Stimulated activated CD4-positive, alpha-beta T cell treated with anti-CD3 and anti-CD28 coated beads, TNF-alpha, amount 100 ng/mL, for 48 hours (primary cell): ENCODE measurements around the gene TIAL1.
"Not testable (repeated sequence)": the region's sequence is repeated elsewhere in the genome, so short reads cannot be mapped to it uniquely, and the experiment has no call there.

Experiments used
- DNase-seq, 3 donors: peaks; one replicate each; pipeline ENCODE4 v3.0.0-alpha.2; 2020; ENCODE audit warnings: low read depth in 3 of 3

Gene TIAL1

DNA sequence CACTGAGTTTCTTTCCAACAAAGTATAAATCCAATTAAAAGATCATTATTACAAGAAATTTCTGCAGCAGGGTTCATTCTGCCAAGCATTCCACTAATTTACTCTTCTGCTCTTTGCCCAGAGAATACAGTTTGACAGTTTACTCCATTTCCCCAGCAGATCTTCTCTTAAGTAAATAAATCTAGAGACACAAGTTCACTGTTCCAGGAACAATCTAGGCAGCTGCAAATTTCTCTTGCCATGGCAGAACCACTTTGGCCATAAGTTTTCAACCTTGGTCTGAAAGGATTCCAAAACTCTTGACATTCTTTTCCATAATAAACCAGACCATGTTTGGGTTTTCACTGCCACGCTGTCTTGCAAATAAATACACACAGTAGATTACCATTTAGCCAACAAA, 65.7 kb downstream of the TIAL1 start:
- no peak for DNase-seq

DNA sequence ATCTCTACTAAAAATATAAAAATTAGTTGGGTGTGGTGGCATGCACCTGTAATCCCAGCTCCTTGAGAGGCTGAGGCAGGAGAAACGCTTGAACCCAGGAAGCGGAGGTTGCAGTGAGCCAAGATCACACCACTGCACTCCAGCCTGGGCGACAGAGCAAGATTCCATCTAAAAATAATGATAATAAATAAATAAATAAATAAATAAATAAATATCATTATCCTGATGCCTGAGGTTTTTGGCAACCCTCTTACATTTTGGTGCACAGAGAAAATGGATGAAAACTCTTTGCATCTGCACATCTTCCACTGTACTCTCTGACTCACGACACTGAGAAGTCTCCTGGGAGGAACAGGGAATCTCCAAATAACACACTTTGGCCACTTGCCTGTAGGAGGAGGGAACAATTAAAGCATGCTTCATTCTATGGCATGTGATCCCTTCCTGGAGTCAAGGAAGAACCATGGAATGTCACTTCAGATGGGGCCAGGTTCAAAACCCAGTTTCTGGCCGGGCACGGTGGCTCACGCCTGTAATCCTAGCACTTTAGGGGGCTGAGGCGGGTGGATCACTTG, 68.0 kb downstream of the TIAL1 start:
- not testable (repeated sequence) for DNase-seq

DNA sequence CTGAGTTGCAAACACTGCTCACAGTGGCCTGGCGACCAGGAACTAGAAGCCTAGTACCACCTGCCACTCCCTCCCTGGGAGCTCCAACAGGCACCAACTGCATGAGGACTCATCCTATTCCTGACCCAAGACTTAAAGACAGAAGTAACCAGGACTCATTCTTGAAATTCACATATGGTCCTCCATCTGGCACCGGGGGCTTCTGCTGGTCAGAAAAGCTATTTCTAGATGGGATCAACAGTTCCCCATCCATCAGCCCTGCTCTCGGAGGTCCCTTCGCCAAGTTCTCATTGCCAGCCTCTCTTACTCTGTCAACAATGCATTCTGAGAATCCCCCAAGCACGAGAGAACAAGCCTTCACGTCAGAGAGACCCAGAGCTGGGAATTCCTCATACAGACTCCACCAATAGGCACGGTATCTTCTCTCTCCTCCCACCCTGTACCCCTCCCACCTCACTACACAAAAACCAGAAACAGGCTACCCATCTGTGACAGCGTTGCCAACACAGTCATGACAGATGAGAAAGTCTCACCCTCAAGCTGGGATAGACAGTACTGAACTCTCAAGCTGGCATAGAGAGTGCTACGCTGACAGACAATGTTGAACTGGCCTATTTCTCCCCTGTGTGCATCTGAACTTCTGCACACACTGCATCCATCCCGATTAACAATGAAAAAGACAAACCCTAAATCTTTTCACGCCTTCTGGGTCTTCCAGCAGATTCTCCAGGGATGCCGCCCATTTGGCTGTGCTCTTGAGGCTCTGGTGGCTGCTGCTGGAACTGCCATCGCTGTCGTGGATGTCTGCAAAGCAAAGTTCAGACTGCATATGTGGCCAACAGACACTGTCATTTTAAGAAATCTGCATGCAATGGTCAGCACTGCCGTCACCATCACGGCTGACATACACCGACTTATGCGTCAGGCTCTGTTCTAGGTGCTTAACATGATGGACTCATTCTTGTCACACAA, 69.9 kb downstream of the TIAL1 start:
- no peak for DNase-seq

DNA sequence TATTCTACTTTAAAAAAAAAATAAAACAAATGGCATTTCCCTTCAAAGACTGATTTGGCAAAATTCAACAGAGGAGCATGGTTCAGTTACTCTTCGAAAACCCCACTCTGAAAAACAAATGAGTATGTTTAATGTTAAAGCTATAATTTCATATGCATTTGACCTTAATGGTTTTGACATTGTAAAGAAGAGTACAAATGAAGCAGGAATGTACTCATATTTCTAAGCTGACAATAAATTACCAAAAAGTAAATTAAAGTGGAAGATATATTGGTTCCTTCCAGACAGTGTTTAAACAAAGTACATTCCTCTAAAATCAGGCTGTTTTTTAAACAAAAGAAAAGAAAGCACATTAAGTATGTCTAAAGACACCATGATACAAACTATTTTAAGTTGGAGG, 70.6 kb downstream of the TIAL1 start:
- no peak for DNase-seq

DNA sequence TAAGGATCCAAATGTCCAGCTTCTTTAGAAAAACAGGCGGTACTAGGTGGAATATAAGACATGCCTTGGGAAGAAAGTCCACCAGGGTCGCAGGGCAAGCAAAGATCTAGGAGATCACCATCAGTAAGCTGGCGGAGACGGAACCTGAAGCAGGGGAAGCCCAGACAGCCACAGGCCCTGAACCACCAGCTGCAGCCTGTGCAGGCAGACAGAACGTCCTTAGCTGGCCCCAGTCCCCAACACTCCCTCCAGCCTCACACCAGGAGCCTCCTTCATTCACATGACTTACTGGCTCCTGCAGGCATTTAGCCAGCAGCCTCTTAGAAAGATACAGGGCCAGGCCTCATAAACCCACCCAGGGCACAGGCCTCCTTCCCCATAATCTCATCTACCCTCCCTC, 71.6 kb downstream of the TIAL1 start:
- DNase-seq = no peak

DNA sequence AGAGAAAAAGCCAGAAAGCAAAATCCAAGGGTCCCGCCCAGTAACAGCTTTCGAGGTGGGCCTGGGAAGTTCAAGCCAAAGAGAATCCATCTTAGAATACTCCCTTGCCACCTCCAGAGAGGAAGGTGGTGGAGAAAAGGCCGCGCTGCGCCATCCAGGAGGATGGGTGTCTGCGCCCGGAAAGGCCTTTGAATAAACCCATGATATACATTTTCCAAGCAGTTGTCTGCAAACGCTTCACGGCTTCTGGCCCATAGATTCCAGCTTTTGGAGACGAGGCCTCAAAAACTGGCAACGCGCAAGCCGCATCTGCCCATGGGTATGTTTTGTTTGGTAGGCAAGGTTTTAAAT, 72.1 kb downstream of the TIAL1 start:
- DNase-seq = no peak

DNA sequence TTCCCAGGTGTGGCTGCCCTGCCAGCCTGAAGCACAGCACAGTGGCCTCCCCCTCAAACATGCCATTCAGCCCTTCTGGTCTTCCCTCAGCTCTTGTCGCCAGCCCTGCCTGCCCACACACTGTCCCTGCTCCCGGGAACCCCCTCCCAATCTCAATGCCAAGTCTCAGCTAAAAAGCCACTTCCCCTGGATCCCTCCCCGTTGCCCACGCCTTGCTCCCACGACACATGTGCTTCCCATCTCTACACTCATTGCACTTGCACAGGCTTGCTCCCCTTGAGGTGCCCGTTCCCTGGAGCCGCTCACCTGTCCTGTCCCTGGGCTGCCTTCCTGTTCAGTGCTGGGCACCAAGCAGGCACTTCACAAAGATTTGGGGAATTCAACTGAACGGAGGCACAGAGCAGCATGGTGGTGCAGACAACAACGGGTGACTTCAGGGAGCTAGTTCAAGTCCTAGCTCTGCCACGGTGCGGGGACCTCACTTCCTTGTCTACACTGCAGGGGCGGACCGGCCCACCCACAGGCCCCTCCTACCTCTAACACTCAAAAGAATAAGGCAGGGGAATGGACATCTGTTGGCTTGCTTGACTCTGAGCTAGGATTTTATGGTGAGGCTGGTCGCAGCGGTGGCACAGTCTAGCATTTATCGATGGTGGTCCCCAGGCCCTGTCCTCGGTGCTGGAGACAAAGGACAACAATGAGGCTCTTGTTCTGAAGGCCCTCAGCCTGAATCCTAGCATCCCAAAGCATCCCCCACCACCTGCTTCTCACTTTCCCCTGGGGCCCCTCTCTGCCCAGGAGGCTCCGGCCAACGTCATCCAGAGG, 72.7 kb downstream of the TIAL1 start:
- no peak for DNase-seq
